Mucosa of rectum (tissue), 2 donors: ENCODE results near the gene ARHGEF28.

Experiments
- H3K27ac ChIP-seq, 2 donors: one replicate each; pipeline ENCODE4 v1.7.0; 2013; ENCODE audit warnings: inconsistent platforms in 2 of 2, low read depth in 2 of 2, low read length in 2 of 2
- H3K27me3 ChIP-seq, 2 donors: one replicate each; pipeline ENCODE4 v1.7.0; 2013; ENCODE audit warnings: low read length in 2 of 2; ENCODE audit not compliant: control insufficient read depth in 2 of 2, insufficient read depth in 2 of 2
- H3K36me3 ChIP-seq, 2 donors: one replicate each; pipeline ENCODE4 v1.7.0; 2013; ENCODE audit warnings: low read length in 2 of 2; ENCODE audit not compliant: control insufficient read depth in 2 of 2, insufficient read depth in 2 of 2
- H3K4me1 ChIP-seq, 2 donors: one replicate each; pipeline ENCODE4 v1.7.0; 2013; ENCODE audit warnings: low read length in 2 of 2, mild to moderate bottlenecking in 1 of 2; ENCODE audit not compliant: control insufficient read depth in 2 of 2, insufficient read depth in 2 of 2
- H3K4me3 ChIP-seq, 2 donors: one replicate each; pipeline ENCODE4 v1.7.0; 2013; ENCODE audit warnings: low read length in 2 of 2
- H3K9ac ChIP-seq, 2 donors: one replicate each; pipeline ENCODE4 v1.7.0; 2013; ENCODE audit warnings: low read length in 2 of 2, low read depth in 1 of 2, mild to moderate bottlenecking in 1 of 2
- H3K9me3 ChIP-seq, 2 donors: one replicate each; pipeline ENCODE4 v1.7.0; 2013; ENCODE audit warnings: low read length in 2 of 2; ENCODE audit not compliant: control insufficient read depth in 2 of 2
- donor health status: healthy.
- donor health status: Normal muscosa, but diverticular disease.

Gene ARHGEF28

GRCh38 chr5:73670731-73671130 is 44.7 kb downstream of the ARHGEF28 start:
- no peak overlapping the region for H3K27ac ChIP-seq
- H3K27me3 ChIP-seq, result no peaks in the 10 kb centered on the region
- H3K9me3 ChIP-seq, result no peaks in the 10 kb centered on the region
- H3K36me3 ChIP-seq, result no peaks in the 10 kb centered on the region
- no peak overlapping the region for H3K4me3 ChIP-seq
- H3K4me1 ChIP-seq, result peaks cover 0 to 12% of the 10 kb centered on the region in 2 donors
- no peak overlapping the region for H3K9ac ChIP-seq

GRCh38 chr5:73672132-73672531 is 46.1 kb downstream of the ARHGEF28 start:
- no peak overlapping the region for H3K9ac ChIP-seq
- no peak overlapping the region for H3K27ac ChIP-seq

GRCh38 chr5:73673161-73673591 is 47.2 kb downstream of the ARHGEF28 start:
- Histone ChIP-seq H3K4me3 (no peak overlapping the region), H3K36me3 (no peaks in the 10 kb centered on the region), H3K27ac (peak overlapping the region in 1 of 2 donors; percentile 7), H3K9ac (no peak overlapping the region), H3K27me3 (no peaks in the 10 kb centered on the region), H3K4me1 (peaks cover 0 to 12% of the 10 kb centered on the region in 2 donors), H3K9me3 (no peaks in the 10 kb centered on the region)

More at GRCh38 chr5:73672132-73672531, 46.1 kb downstream of the ARHGEF28 start:
- Histone ChIP-seq H3K27me3 (no peaks in the 10 kb centered on the region), H3K9me3 (no peaks in the 10 kb centered on the region), H3K4me3 (no peak overlapping the region), H3K36me3 (no peaks in the 10 kb centered on the region), H3K4me1 (peaks cover 0 to 12% of the 10 kb centered on the region in 2 donors)

GRCh38 chr5:73674669-73675004 is 48.6 kb downstream of the ARHGEF28 start:
- Histone ChIP-seq H3K27me3 (no peaks in the 10 kb centered on the region), H3K9me3 (no peaks in the 10 kb centered on the region), H3K9ac (no peak overlapping the region), H3K4me3 (no peak overlapping the region), H3K27ac (no peak overlapping the region), H3K4me1 (peaks cover 0 to 20% of the 10 kb centered on the region in 2 donors), H3K36me3 (no peaks in the 10 kb centered on the region)

GRCh38 chr5:73678322-73678740 is 52.3 kb downstream of the ARHGEF28 start:
- peaks cover 0 to 20% of the 10 kb centered on the region in 2 donors for H3K4me1 ChIP-seq
- no peak overlapping the region for H3K27ac ChIP-seq

GRCh38 chr5:73678807-73679206 is 52.8 kb downstream of the ARHGEF28 start:
- Histone ChIP-seq H3K36me3 (no peaks in the 10 kb centered on the region), H3K27me3 (no peaks in the 10 kb centered on the region), H3K9me3 (no peaks in the 10 kb centered on the region), H3K9ac (no peak overlapping the region), H3K4me3 (no peak overlapping the region), H3K27ac (no peak overlapping the region), H3K4me1 (peaks cover 0 to 17% of the 10 kb centered on the region in 2 donors)

More at GRCh38 chr5:73678322-73678740, 52.3 kb downstream of the ARHGEF28 start:
- H3K9ac ChIP-seq, result no peak overlapping the region
- H3K9me3 ChIP-seq, result no peaks in the 10 kb centered on the region
- H3K27me3 ChIP-seq, result no peaks in the 10 kb centered on the region
- H3K36me3 ChIP-seq, result no peaks in the 10 kb centered on the region
- no peak overlapping the region for H3K4me3 ChIP-seq

GRCh38 chr5:73682176-73682575 is 56.2 kb downstream of the ARHGEF28 start:
- no peak overlapping the region for H3K4me3 ChIP-seq
- no peak overlapping the region for H3K27ac ChIP-seq

GRCh38 chr5:73684691-73685090 is 58.7 kb downstream of the ARHGEF28 start:
- H3K9me3 ChIP-seq, result no peaks in the 10 kb centered on the region
- no peak overlapping the region for H3K4me3 ChIP-seq
- no peak overlapping the region for H3K27ac ChIP-seq
- no peaks in the 10 kb centered on the region for H3K27me3 ChIP-seq
- no peaks in the 10 kb centered on the region for H3K36me3 ChIP-seq
- no peak overlapping the region for H3K9ac ChIP-seq
- no peaks in the 10 kb centered on the region for H3K4me1 ChIP-seq

More at GRCh38 chr5:73682176-73682575, 56.2 kb downstream of the ARHGEF28 start:
- Histone ChIP-seq H3K4me1 (peaks cover 0 to 8% of the 10 kb centered on the region in 2 donors), H3K27me3 (no peaks in the 10 kb centered on the region), H3K9me3 (no peaks in the 10 kb centered on the region), H3K9ac (no peak overlapping the region), H3K36me3 (no peaks in the 10 kb centered on the region)

GRCh38 chr5:73686912-73687311 is 60.9 kb downstream of the ARHGEF28 start:
- Histone ChIP-seq H3K27me3 (no peaks in the 10 kb centered on the region), H3K9me3 (no peaks in the 10 kb centered on the region), H3K4me1 (no peaks in the 10 kb centered on the region), H3K9ac (no peak overlapping the region), H3K27ac (no peak overlapping the region), H3K4me3 (no peak overlapping the region), H3K36me3 (no peaks in the 10 kb centered on the region)

- Histone ChIP-seq H3K36me3 (no peaks in the 10 kb centered on the region), H3K27me3 (no peaks in the 10 kb centered on the region), H3K4me3 (no peak overlapping the region), H3K9me3 (no peaks in the 10 kb centered on the region), H3K27ac (no peak overlapping the region), H3K4me1 (no peaks in the 10 kb centered on the region), H3K9ac (no peak overlapping the region)
Observed at GRCh38 chr5:73687357-73687756, 61.4 kb downstream of the ARHGEF28 start.

- Histone ChIP-seq H3K9ac (no peak overlapping the region), H3K36me3 (no peaks in the 10 kb centered on the region), H3K27me3 (no peaks in the 10 kb centered on the region), H3K27ac (no peak overlapping the region), H3K9me3 (no peaks in the 10 kb centered on the region), H3K4me1 (peaks cover 0 to 2% of the 10 kb centered on the region in 2 donors), H3K4me3 (no peak overlapping the region)
Observed at GRCh38 chr5:73690015-73690414, 64.0 kb downstream of the ARHGEF28 start.
